A549 (cell line): ENCODE results near the gene SFTPB. TPM values are rescaled to one million over a fixed set of nuclear protein-coding genes. Genes with fewer than 3 reads are reported as not detected.

Experiments used
- ATAC-seq, 2 experiments: fragments of 200-7000 bp in 1 of 2; fragments of >200 bp in 1 of 2; cut with Nextera tagmentation in 1 of 2; cut with Tn5 transposase in 1 of 2; 3 replicates each; pipeline versions ENCODE4 v1.8.0 to v1.9.1; 2018 to 2020; ENCODE audit warnings: mild to moderate bottlenecking in 1 of 2, moderate library complexity in 1 of 2
- CTCF ChIA-PET: fragments of 300-600 bp; sonication (Branson Sonifier 250); formaldehyde crosslinking; extraction: SDS; loops from one replicate; lab custom pipeline; 2021; ENCODE audit warnings: antibody characterized with exemption, inconsistent platforms; lab: Yijun Ruan, JAX
- POLR2A ChIA-PET: fragments of 350-600 bp; formaldehyde crosslinking; extraction: SDS; loops from one replicate; lab custom pipeline; 2021; ENCODE audit warnings: antibody characterized with exemption, inconsistent platforms; lab: Yijun Ruan, JAX
- DNase-seq, 2 experiments: peaks; one replicate each; pipeline versions ENCODE4 v3.0.0 to v3.0.0-alpha.2; 2011 to 2016; ENCODE audit warnings: low read depth in 1 of 2, low spot score in 1 of 2
- FAIRE-seq: peaks from 2 replicates; lab custom pipeline; 2011; peaks lifted over from hg19 to GRCh38; lab: Jason Lieb, UNC
- H3K27ac ChIP-seq, 2 experiments: fragments of >200 bp; sonication (Bioruptor Twin); formaldehyde crosslinking; 3 replicates each; pipeline ENCODE4 v1.5.1; 2016 to 2017
- H3K4me1 ChIP-seq: fragments of >200 bp; sonication (Bioruptor Twin); formaldehyde crosslinking; 3 replicates; pipeline ENCODE4 v1.6.1; 2016
- H3K4me2 ChIP-seq: fragments of >200 bp; sonication (Bioruptor Twin); formaldehyde crosslinking; 3 replicates; pipeline ENCODE4 v1.6.1; 2016
- H3K4me3 ChIP-seq: fragments of >200 bp; sonication (Bioruptor Twin); formaldehyde crosslinking; 3 replicates; pipeline ENCODE4 v1.5.1; 2016
- H3K9me3 ChIP-seq: fragments of >200 bp; sonication (Bioruptor Twin); formaldehyde crosslinking; 3 replicates; pipeline ENCODE4 v1.6.1; 2016
- ATOH8 ChIP-seq: fragments of 250-450 bp; sonication (Bioruptor Pico); IDR thresholded peaks from 2 replicates; pipeline ENCODE4 v1.5.0; 2020; ENCODE audit warnings: low read depth, mild to moderate bottlenecking, moderate library complexity
- CHD4 ChIP-seq: fragments of 200-600 bp; sonication (generic); IDR thresholded peaks from 2 replicates; pipeline ENCODE4 v1.6.1; 2016; ENCODE audit warnings: antibody characterized with exemption, mild to moderate bottlenecking, borderline replicate concordance
- CTCF ChIP-seq: fragments of >200 bp; sonication (Bioruptor Twin); formaldehyde crosslinking; IDR thresholded peaks from 3 replicates; pipeline ENCODE4 v1.5.1; 2016
- E2F6 ChIP-seq: IDR thresholded peaks from 2 replicates; pipeline ENCODE4 v1.6.1; 2012; ENCODE audit warnings: low read depth, borderline replicate concordance
- EHF ChIP-seq: fragments of 250-450 bp; sonication (Bioruptor Pico); IDR thresholded peaks from 2 replicates; pipeline ENCODE4 v1.5.0; 2020; ENCODE audit warnings: mild to moderate bottlenecking
- EHMT2 ChIP-seq: fragments of 200-600 bp; sonication (generic); IDR thresholded peaks from 2 replicates; pipeline ENCODE4 v1.6.1; 2016; ENCODE audit warnings: antibody characterized with exemption, low read depth, mild to moderate bottlenecking, moderate library complexity
- ELK1 ChIP-seq: fragments of 150-350 bp; IDR thresholded peaks from 2 replicates; pipeline ENCODE4 v1.6.1; 2014; ENCODE audit warnings: low read depth, mild to moderate bottlenecking, low read length
- HES2 ChIP-seq: fragments of >200 bp; sonication (Bioruptor Twin); formaldehyde crosslinking; IDR thresholded peaks from 2 replicates; pipeline ENCODE4 v1.6.1; 2016
- HOXA7 ChIP-seq: fragments of 250-450 bp; sonication (Bioruptor Pico); IDR thresholded peaks from 2 replicates; pipeline ENCODE4 v1.5.0; 2020; ENCODE audit warnings: mild to moderate bottlenecking, moderate library complexity
- JUN ChIP-seq, 2 experiments: fragments of >200 bp; sonication (Bioruptor Twin); formaldehyde crosslinking; IDR thresholded peaks; 2 replicates in 1 of 2; 3 replicates in 1 of 2; pipeline ENCODE4 v1.6.1; 2016 to 2017
- KDM5A ChIP-seq: fragments of 200-600 bp; sonication (generic); IDR thresholded peaks from 2 replicates; pipeline ENCODE4 v1.6.1; 2016; ENCODE audit warnings: antibody characterized with exemption, mild to moderate bottlenecking
- MAZ ChIP-seq: fragments of 150-350 bp; IDR thresholded peaks from 2 replicates; pipeline ENCODE4 v1.6.1; 2014; ENCODE audit warnings: antibody characterized with exemption, low read depth, low read length, borderline replicate concordance
- MYC ChIP-seq: IDR thresholded peaks from 2 replicates; pipeline ENCODE4 v1.6.1; 2012; ENCODE audit warnings: mild to moderate bottlenecking, inconsistent platforms, low read length, improper control_type of control experiment, borderline replicate concordance
- POLR2AphosphoS2 ChIP-seq: conservative IDR thresholded peaks from 2 replicates; pipeline ENCODE4 v1.6.1; 2012; ENCODE audit warnings: low read length, improper control_type of control experiment, inconsistent platforms
- RAD21 ChIP-seq, 2 experiments: fragments of >200 bp in 1 of 2; sonication (Bioruptor Twin) in 1 of 2; formaldehyde crosslinking in 1 of 2; IDR thresholded peaks in 1 of 2; conservative IDR thresholded peaks in 1 of 2; 2 replicates in 1 of 2; 3 replicates in 1 of 2; pipeline ENCODE4 v1.6.1; 2012 to 2018; ENCODE audit warnings: inconsistent platforms in 1 of 2
- REST ChIP-seq: fragments of 200-600 bp; sonication (generic); IDR thresholded peaks from 2 replicates; pipeline ENCODE4 v1.6.1; 2016; ENCODE audit warnings: antibody characterized with exemption, mild to moderate bottlenecking, moderate library complexity
- RFX5 ChIP-seq: fragments of 450-650 bp; IDR thresholded peaks from 2 replicates; pipeline ENCODE4 v1.7.1; 2014; ENCODE audit warnings: antibody characterized with exemption, mild to moderate bottlenecking, moderate library complexity
- RNF2 ChIP-seq: fragments of 200-600 bp; sonication (generic); IDR thresholded peaks from 2 replicates; pipeline ENCODE4 v1.6.1; 2016; ENCODE audit warnings: low read depth, mild to moderate bottlenecking, antibody characterized with exemption, moderate library complexity, borderline replicate concordance
- SMC3 ChIP-seq: fragments of >200 bp; sonication (Bioruptor Twin); formaldehyde crosslinking; IDR thresholded peaks from 3 replicates; pipeline ENCODE4 v1.6.1; 2018; ENCODE audit warnings: inconsistent platforms
- TFCP2L1 ChIP-seq: fragments of 250-450 bp; sonication (Bioruptor Pico); IDR thresholded peaks from 2 replicates; pipeline ENCODE4 v1.5.0; 2021; ENCODE audit warnings: mild to moderate bottlenecking
- TP53 ChIP-seq: fragments of 250-450 bp; sonication (Bioruptor Pico); IDR thresholded peaks from 2 replicates; pipeline ENCODE4 v1.5.0; 2021; ENCODE audit warnings: mild to moderate bottlenecking, moderate library complexity
- USF2 ChIP-seq: fragments of 450-650 bp; IDR thresholded peaks from 2 replicates; pipeline ENCODE4 v1.6.1; 2014; ENCODE audit warnings: antibody characterized with exemption
- ZFP36 ChIP-seq: fragments of 450-650 bp; IDR thresholded peaks from 2 replicates; pipeline ENCODE4 v1.6.1; 2014; ENCODE audit warnings: borderline replicate concordance; ENCODE audit not compliant: partially characterized antibody
- ZNF302 ChIP-seq: fragments of 250-450 bp; sonication (Bioruptor Pico); IDR thresholded peaks from 2 replicates; pipeline ENCODE4 v1.9.0; 2021; ENCODE audit warnings: inconsistent platforms, mild to moderate bottlenecking, moderate library complexity
- WGBS: methylation state at CpG from one replicate; pipeline ENCODE4 v1.1.6; 2017; ENCODE audit errors: missing lambda C conversion rate; 5-methylcytosine and 5-hydroxymethylcytosine counted together
- polyA plus RNA-seq, 4 experiments: library from polyadenylated mRNA; depleted of rRNA in 3 of 4; stranded (reverse); fragments of >200 nt; fragmentation: RNase III in 1 of 4; extraction: RNeasy Plus Mini Kit Qiagen cat#74134 plus additional on column Dnase treatment in 1 of 4; gene quantifications; 2 replicates in 3 of 4; 3 replicates in 1 of 4; pipeline ENCODE4 v1.2.3, GENCODE V29; 2011 to 2017

SFTPB gene
- polyA plus RNA-seq, 2 of the 4 experiments (the other 2 are of a cell fraction): not detected

- FAIRE-seq: no peak
- H3K27ac ChIP-seq: peak overlapping the region; percentile 84; a peak in 5 of 6 replicates
- no peak for DNase-seq
- peak overlapping the region; percentile 48 for H3K4me2 ChIP-seq
- 73% methylated on average over 10 of the region's 10 CpGs for WGBS
- POLR2A ChIA-PET: interaction anchor here (1.2 kb wide), 1 partner anchor 69 kb away, joined by 4 read pairs; no protein-coding TSS in a partner anchor
- H3K9me3 ChIP-seq: no peaks in the 10 kb centered on the region
- H3K4me3 ChIP-seq: no peak overlapping the region
- TF ChIP-seq JUN (IDR thresholded peaks at IDR 0.05) (no peak), KDM5A (no peak), EHMT2 (no peak), RAD21 (conservative IDR thresholded peaks at IDR 0.05 in 1 of 2, IDR thresholded peaks at IDR 0.05 in 1 of 2) (no peak), RNF2 (no peak), TP53 (no peak), ATOH8 (CRISPR knock-in tag) (no peak), USF2 (no peak), HES2 (no peak), CTCF (no peak), E2F6 (no peak), RFX5 (no peak), EHF (CRISPR knock-in tag) (no peak), SMC3 (no peak), POLR2AphosphoS2 (no peak), ELK1 (no peak), MAZ (no peak), HOXA7 (CRISPR knock-in tag) (no peak)
- peaks cover 61% of the 10 kb centered on the region for H3K4me1 ChIP-seq
- peak; percentile 7 to 34; a peak in 3 of 6 replicates for ATAC-seq
- CTCF ChIA-PET: interaction anchor here (0.6 to 16.3 kb wide), 41 partner anchors 11 to 485 kb away, joined by 3 to 241 read pairs (median 6); partner anchors contain the start of gene GNLY
Measured at GRCh38 chr2:85706599-85707296, 38.7 kb upstream of the SFTPB start.

- no peak for ATAC-seq
- Histone ChIP-seq H3K4me3 (no peak overlapping the region), H3K4me1 (peaks cover 68% of the 10 kb centered on the region), H3K9me3 (no peaks in the 10 kb centered on the region), H3K4me2 (peak overlapping the region; percentile 61), H3K27ac (peak overlapping the region; percentile 84)
- CTCF ChIA-PET: interaction anchor here (1.0 to 16.3 kb wide), 22 partner anchors 11 to 485 kb away, joined by 3 to 241 read pairs (median 11); partner anchors contain the start of genes GNLY and SFTPB
- WGBS: 91% methylated on average over 6 of the region's 6 CpGs
- FAIRE-seq: no peak
- DNase-seq: no peak
- POLR2A ChIA-PET: no interaction called here
- no peak for TF ChIP-seq TFCP2L1 (CRISPR knock-in tag)
- no peak for TF ChIP-seq CTCF
- no peak for TF ChIP-seq MYC
- no peak for TF ChIP-seq ZNF302 (CRISPR knock-in tag)
- no peak for TF ChIP-seq ZFP36
- TF ChIP-seq REST: no peak
- TF ChIP-seq CHD4: no peak
Measured at GRCh38 chr2:85706063-85706462, 38.1 kb upstream of the SFTPB start.
